IMR-90 (cell line): ENCODE results near the gene DCN. TPM values are rescaled to one million over a fixed set of nuclear protein-coding genes. Genes with fewer than 3 reads are reported as not detected.
A peak's percentile ranks its signal among the peaks of the same experiment; 100 is the strongest.

Experiments used
- ATAC-seq: fragments of 200-7000 bp; cut with Tn5 transposase; 2 replicates; pipeline ENCODE4 v1.9.1; 2020; ENCODE audit warnings: low read depth, mild to moderate bottlenecking, moderate library complexity
- BruUV-seq: library from RNA; stranded (reverse); fragments of 400-500 nt; replicated peaks from 2 replicates; lab custom pipeline; 2021; lab: Mats Ljungman, UMichigan
- CTCF ChIA-PET: fragments of 300-600 bp; formaldehyde crosslinking; extraction: SDS; loops from one replicate; lab custom pipeline; 2021; ENCODE audit warnings: antibody characterized with exemption; lab: Yijun Ruan, JAX
- POLR2A ChIA-PET: fragments of 300-600 bp; sonication (Branson Sonifier 250); formaldehyde crosslinking; loops from one replicate; lab custom pipeline; 2022; ENCODE audit warnings: antibody characterized with exemption; ENCODE audit not compliant: unreplicated experiment; lab: Charles Lee
- DNase-seq: peaks from one replicate; pipeline ENCODE4 v3.0.0; 2013
- H2AFZ ChIP-seq: replicated peaks from 2 replicates; pipeline ENCODE3; 2013; ENCODE audit warnings: low read length, mild to moderate bottlenecking; ENCODE audit not compliant: poor library complexity
- H2AK5ac ChIP-seq: 2 replicates; pipeline ENCODE4 v1.6.1; 2013; ENCODE audit warnings: low read depth, low read length, inconsistent platforms
- H2AK9ac ChIP-seq: replicated peaks from 2 replicates; pipeline ENCODE3; 2013; ENCODE audit warnings: mild to moderate bottlenecking, low read depth, low read length, moderate library complexity; ENCODE audit not compliant: poor library complexity
- H2BK120ac ChIP-seq: 2 replicates; pipeline ENCODE4 v1.6.1; 2013; ENCODE audit warnings: low read depth, low read length, inconsistent platforms
- H2BK15ac ChIP-seq: 3 replicates; pipeline ENCODE4 v1.6.1; 2013; ENCODE audit warnings: low read depth, low read length, inconsistent platforms
- H2BK20ac ChIP-seq: 2 replicates; pipeline ENCODE4 v1.6.1; 2013; ENCODE audit warnings: low read depth, mild to moderate bottlenecking, inconsistent platforms, low read length, moderate library complexity
- H2BK5ac ChIP-seq: 2 replicates; pipeline ENCODE4 v1.6.1; 2013; ENCODE audit warnings: mild to moderate bottlenecking, low read depth, low read length, inconsistent platforms; ENCODE audit not compliant: poor library complexity, severe bottlenecking
- H3K14ac ChIP-seq: replicated peaks from 2 replicates; pipeline ENCODE4 v1.6.1; 2013; ENCODE audit warnings: low read depth, low read length, inconsistent platforms
- H3K18ac ChIP-seq: 2 replicates; pipeline ENCODE4 v1.6.1; 2013; ENCODE audit warnings: low read depth, low read length, control low read depth
- H3K23ac ChIP-seq: 2 replicates; pipeline ENCODE4 v1.6.1; 2013; ENCODE audit warnings: low read depth, low read length, inconsistent platforms
- H3K27ac ChIP-seq: 2 replicates; pipeline ENCODE4 v1.5.1; 2013; ENCODE audit warnings: mild to moderate bottlenecking, control low read depth, low read length; ENCODE audit not compliant: insufficient read depth
- H3K27me3 ChIP-seq: 2 replicates; pipeline ENCODE4 v1.6.1; 2013; ENCODE audit warnings: low read length; ENCODE audit not compliant: control insufficient read depth, insufficient read depth
- H3K36me3 ChIP-seq: 2 replicates; pipeline ENCODE4 v1.6.1; 2013; ENCODE audit warnings: low read length, mixed read lengths; ENCODE audit not compliant: control insufficient read depth, insufficient read depth
- H3K4ac ChIP-seq: 2 replicates; pipeline ENCODE4 v1.6.1; 2013; ENCODE audit warnings: low read depth, low read length, inconsistent platforms
- H3K4me1 ChIP-seq: 2 replicates; pipeline ENCODE4 v1.6.1; 2013; ENCODE audit warnings: low read length, mixed read lengths; ENCODE audit not compliant: control insufficient read depth, insufficient read depth
- H3K4me2 ChIP-seq: 2 replicates; pipeline ENCODE4 v1.6.1; 2013; ENCODE audit warnings: low read depth, mild to moderate bottlenecking, control low read depth, low read length, moderate library complexity
- H3K4me3 ChIP-seq: 2 replicates; pipeline ENCODE4 v1.5.1; 2013; ENCODE audit warnings: low read depth, mild to moderate bottlenecking, control low read depth, low read length, moderate library complexity; ENCODE audit not compliant: insufficient read depth
- H3K56ac ChIP-seq: 2 replicates; pipeline ENCODE4 v1.6.1; 2013; ENCODE audit warnings: low read length, inconsistent platforms; ENCODE audit not compliant: insufficient read depth; ENCODE audit errors: extremely low read depth
- H3K79me1 ChIP-seq, 2 experiments: 2 replicates each; pipeline ENCODE4 v1.6.1; 2013; ENCODE audit warnings: low read length in 2 of 2, inconsistent platforms in 1 of 2, low read depth in 1 of 2
- H3K9ac ChIP-seq: 2 replicates; pipeline ENCODE4 v1.6.1; 2013; ENCODE audit warnings: low read depth, low read length, control low read depth
- H3K9me1 ChIP-seq: 2 replicates; pipeline ENCODE4 v1.6.1; 2013; ENCODE audit warnings: low read length, inconsistent platforms; ENCODE audit not compliant: insufficient read depth
- H3K9me3 ChIP-seq: 2 replicates; pipeline ENCODE4 v1.6.1; 2013; ENCODE audit warnings: low read length; ENCODE audit not compliant: control insufficient read depth, insufficient read depth
- H4K20me1 ChIP-seq: 2 replicates; pipeline ENCODE4 v1.6.1; 2013; ENCODE audit warnings: low read length, inconsistent platforms; ENCODE audit not compliant: insufficient read depth
- H4K5ac ChIP-seq: 2 replicates; pipeline ENCODE4 v1.6.1; 2013; ENCODE audit warnings: mild to moderate bottlenecking, low read depth, low read length, control low read depth
- H4K8ac ChIP-seq, 2 experiments: 2 replicates each; pipeline ENCODE4 v1.6.1; 2013; ENCODE audit warnings: low read depth in 2 of 2, low read length in 2 of 2, control low read depth in 1 of 2, inconsistent platforms in 1 of 2
- H4K91ac ChIP-seq: 2 replicates; pipeline ENCODE4 v1.6.1; 2013; ENCODE audit warnings: low read depth, low read length, inconsistent platforms; ENCODE audit not compliant: insufficient read depth
- NFE2L2 ChIP-seq: fragments of 150-350 bp; IDR thresholded peaks from 2 replicates; pipeline ENCODE4 v1.6.1; 2016; ENCODE audit warnings: low read depth, mild to moderate bottlenecking, low read length
- RCOR1 ChIP-seq: IDR thresholded peaks from 2 replicates; pipeline ENCODE4 v1.6.1; 2012; ENCODE audit warnings: mild to moderate bottlenecking, low read length, improper control_type of control experiment; ENCODE audit not compliant: insufficient replicate concordance
- WGBS, 2 experiments: methylation state at CpG; one replicate each; pipeline versions ENCODE4 v1.1.5 to v1.1.7; 2013; ENCODE audit warnings: missing lambda C conversion rate in 2 of 2; ENCODE audit not compliant: insufficient read length in 1 of 2; ENCODE audit errors: extremely low coverage in 2 of 2; 5-methylcytosine and 5-hydroxymethylcytosine counted together
- dilution Hi-C: fragments of 300-500 bp; cut with HindIII; formaldehyde crosslinking; loops from one replicate; pipeline ENCODE4 v1.14.3; 2018; ENCODE audit warnings: low sequenced_read_pairs; ENCODE audit not compliant: unreplicated experiment
- in situ Hi-C: fragments of 300-500 bp; cut with MboI; formaldehyde crosslinking; loops from 3 replicates; pipeline ENCODE4 v1.14.3; 2019; ENCODE audit warnings: low sequenced_read_pairs, inconsistent platforms, mixed read lengths
- intact Hi-C: fragments of 100-400 bp; cut with micrococcal nuclease; formaldehyde crosslinking; loops from 2 replicates; pipeline ENCODE4 v1.10.0; 2022
- polyA plus RNA-seq, 3 experiments: library from polyadenylated mRNA; depleted of rRNA; stranded (reverse); fragments of >200 nt; gene quantifications; 2 replicates each; pipeline ENCODE4 v1.2.3, GENCODE V29; 2012; ENCODE audit warnings: low replicate concordance in 1 of 3
- total RNA-seq: library from RNA; depleted of rRNA; stranded (reverse); fragments of >200 nt; gene quantifications from 2 replicates; pipeline ENCODE4 v1.2.3, GENCODE V29; 2012

DCN gene
- total and polyA plus RNA-seq, 2 of the 4 experiments (the other 2 are of a cell fraction) = 241 to 965 TPM

- Histone ChIP-seq H2AK9ac (no peak overlapping the region), H3K27ac (peak overlapping the region; percentile 44; the same call in 1 of the 2 replicates), H3K27me3 (no peaks in the 10 kb centered on the region), H3K9me1 (peaks cover 8% of the 10 kb centered on the region), H3K18ac (peak overlapping the region; percentile 90), H2BK15ac (peak overlapping the region; percentile 65; the same call in 1 of the 3 replicates), H3K36me3 (no peaks in the 10 kb centered on the region), H4K91ac (peak overlapping the region; percentile 77; the same call in 1 of the 2 replicates), H2AFZ (no peak overlapping the region), H3K56ac (no peak overlapping the region), H3K79me1 (no peaks in the 10 kb centered on the region), H2BK20ac (peak overlapping the region; percentile 45), H2BK5ac (peak overlapping the region; percentile 66), H3K4me2 (peak overlapping the region; percentile 22; the same call in 1 of the 2 replicates), H2AK5ac (0 out of 2 replicates have a peak overlapping the region, but pooled peaks have one; percentile 8), H3K14ac (peak overlapping the region; percentile 34), H3K4me1 (peaks cover 7% of the 10 kb centered on the region), H3K4me3 (no peak overlapping the region), H3K4ac (peak overlapping the region; percentile 9; the same call in 1 of the 2 replicates), H3K9ac (peak overlapping the region; percentile 44; the same call in 1 of the 2 replicates), H4K8ac (peak overlapping the region; percentile 41 to 65; a peak in 3 of 4 replicates), H2BK120ac (peak overlapping the region; percentile 59), H4K5ac (peak overlapping the region; percentile 53), H3K23ac (0 out of 2 replicates have a peak overlapping the region, but pooled peaks have one; percentile 29), H3K9me3 (peaks cover 2% of the 10 kb centered on the region; the same call in 1 of the 2 replicates), H4K20me1 (no peaks in the 10 kb centered on the region)
- no peak for TF ChIP-seq NFE2L2
- TF ChIP-seq RCOR1 = no peak
- no TSS peak for BruUV-seq
- POLR2A ChIA-PET = no interaction called here
- in situ Hi-C loops (no loop called here), dilution Hi-C loops (no loop called here), intact Hi-C loops (no loop called here)
- CTCF ChIA-PET = no interaction called here
- WGBS, 2 experiments = 100% methylated on average over 1 of the region's 3 CpGs; no CpG with 5 or more reads in 1 of the 2 experiments
- ATAC-seq (no peak), DNase-seq (no peak)
Measured at GRCh38 chr12:91203610-91204009, 21.0 kb upstream of the DCN start.
